Superior temporal gyrus (tissue), 1 donor: Measurements from ENCODE around the gene CRYBG2.
"Not testable (repeated sequence)": the region's sequence is repeated elsewhere in the genome, so short reads cannot be mapped to it uniquely, and the experiment has no call there.

Experiments
- DNase-seq: peaks from one replicate; pipeline ENCODE4 v3.0.0-alpha.2; 2016; ENCODE audit errors: extremely low spot score

Gene CRYBG2

DNA sequence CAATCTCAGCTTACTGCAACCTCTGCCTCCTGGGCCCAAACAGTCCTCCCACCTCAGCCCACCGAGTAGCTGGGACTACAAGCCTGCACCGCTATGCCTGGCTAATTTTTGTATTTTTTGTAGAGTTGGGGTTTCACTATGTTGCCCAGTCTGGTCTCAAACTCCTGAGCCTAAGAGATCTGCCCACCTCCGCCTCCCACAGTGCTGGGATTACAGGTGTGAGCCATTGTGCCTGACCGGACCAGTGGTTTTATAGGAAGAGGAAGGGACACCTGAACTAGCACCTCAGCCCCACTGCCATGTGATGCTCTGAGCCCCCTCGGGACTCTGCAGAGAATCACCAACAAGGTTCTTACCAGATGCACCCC lies 4.1 kb downstream of the CRYBG2 start:
- no peak for DNase-seq

- DNase-seq, result no peak
These were observed 4.6 kb downstream of the CRYBG2 start for GRCh38 chr1:26349188-26349876.

DNA sequence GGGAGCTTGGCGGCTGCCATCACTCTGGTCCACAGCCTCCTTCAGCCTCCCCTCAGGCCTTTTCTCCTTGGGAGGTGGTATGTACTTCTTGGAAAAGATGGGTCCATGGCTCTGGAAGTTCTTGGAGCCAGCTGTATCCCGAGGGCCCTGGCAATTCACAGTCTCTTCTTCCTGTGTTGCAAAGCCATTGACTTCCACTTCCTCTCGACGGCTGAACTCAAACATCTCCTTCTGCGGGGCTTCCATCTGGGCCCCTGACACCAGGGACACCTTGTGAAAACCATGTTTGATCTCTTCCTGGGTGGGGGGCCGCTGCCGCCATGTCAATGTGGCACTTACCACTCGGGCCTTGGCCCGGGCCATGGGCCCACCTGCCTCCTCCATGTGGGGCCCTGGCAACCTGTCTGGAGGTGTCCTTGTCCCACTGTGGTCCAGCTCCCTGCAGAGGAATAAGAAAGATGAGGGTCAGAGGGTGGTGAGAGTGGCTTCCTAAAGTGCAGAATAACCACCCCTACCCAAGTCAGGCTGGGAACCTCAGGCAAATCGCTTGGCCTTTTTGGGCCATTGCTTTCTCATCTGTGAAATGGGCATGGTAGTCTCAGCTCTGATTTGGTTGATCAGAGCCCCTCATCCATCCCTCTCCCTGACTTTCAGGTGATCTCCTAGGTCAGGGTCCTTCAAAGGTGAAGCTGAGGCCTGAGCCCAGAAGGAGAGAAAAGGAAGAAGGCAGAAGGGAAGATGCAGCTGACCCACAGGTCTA lies 7.5 kb downstream of the CRYBG2 start:
- no peak for DNase-seq

DNA sequence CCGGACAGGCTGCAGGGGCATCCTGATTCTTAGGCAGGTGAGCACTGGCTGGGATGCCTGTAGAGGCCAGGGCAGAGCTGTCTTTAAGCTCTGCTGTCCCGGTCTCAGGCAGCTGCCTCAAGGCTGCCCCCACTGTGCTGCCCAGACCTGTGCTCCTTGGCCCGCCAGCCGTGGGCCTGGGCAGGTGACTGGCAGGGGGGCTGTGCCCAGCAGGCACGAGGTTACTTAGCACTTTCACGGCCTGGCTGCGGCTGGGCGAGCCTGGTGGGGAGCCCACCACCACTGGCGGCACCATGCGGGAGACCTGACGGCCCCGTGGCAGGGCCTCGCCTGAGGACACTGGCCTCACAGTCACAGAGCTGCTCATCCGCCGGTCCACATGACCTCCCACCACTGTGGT lies 8.2 kb downstream of the CRYBG2 start:
- DNase-seq, result no peak

DNA sequence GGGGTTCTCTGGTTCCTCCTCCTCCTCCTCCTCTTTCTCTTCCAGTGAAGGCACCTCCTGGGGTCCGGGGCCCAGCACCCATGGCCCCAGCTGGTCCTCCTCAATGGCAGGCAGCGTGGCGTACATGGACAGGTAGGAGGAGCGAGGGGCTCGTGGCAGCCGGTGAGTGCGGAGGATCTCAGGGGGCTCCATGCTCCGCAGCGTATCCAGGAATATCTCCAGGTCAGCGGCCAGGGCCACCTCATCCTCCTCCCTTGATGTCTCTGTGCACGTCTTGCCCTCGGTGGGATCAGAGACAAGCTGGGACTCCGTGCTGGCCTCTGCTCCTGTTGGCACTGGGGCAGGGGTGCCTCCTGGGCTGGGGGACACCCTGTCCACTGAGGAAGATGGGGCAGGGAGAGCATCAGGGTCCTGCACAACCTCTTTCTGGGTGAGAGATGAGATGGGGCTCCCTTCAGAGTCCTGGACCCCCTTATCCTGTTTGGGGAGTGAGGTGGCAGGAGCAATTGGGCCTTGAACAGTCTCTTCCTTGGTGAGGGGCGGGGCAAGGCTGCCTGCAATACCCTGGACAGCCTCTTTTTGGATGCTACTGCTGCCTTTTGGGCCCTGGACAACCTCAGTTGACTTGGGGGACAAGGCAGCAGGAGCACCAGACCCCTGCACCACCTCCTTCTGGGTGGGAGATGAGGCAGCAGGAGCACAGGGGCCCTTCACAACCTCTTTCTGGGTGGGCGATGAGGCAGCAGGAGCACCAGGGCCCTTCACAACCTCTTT lies 9.6 kb downstream of the CRYBG2 start:
- no peak for DNase-seq

GRCh38 chr1:26340047-26340481 lies 13.9 kb downstream of the CRYBG2 start:
- no peak for DNase-seq

DNA sequence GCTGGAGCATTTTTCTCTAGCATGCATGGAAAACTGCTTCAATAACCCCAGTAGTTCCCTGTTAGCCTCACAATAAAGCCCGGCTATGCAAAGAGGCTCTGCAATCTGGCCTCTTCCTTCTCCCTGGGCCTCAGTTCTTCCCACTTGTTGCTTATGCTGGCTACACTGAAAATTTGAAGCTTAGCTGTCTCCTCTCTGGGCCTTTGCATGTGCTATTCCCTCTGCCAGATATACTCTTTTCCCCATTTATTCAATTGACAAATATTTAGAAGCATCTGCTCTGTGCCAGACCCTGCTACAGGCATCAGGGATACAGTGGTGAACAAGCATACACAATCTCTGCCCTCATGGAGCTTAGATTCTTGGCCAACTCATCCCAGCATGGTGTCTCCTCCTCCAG lies 15.3 kb downstream of the CRYBG2 start:
- DNase-seq, result no peak

GRCh38 chr1:26337625-26338024 lies 16.3 kb downstream of the CRYBG2 start:
- DNase-seq, result no peak

DNA sequence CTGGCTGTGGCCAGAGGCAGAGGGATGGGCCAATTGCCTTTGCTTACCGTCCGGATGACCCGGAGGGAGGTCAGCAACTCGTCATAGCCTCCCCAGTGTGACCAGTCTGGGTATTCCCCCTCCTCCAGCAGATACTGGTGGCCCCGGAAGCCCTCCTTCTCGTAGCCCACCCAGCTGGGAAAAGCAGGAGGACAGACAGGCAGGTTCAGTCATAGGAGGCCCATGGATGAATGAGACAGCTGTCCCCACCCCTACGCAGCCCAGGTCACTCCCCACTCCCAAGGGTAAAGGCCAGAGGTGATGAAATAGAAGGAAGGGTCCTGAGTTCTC lies 16.8 kb downstream of the CRYBG2 start:
- DNase-seq, result no peak

DNA sequence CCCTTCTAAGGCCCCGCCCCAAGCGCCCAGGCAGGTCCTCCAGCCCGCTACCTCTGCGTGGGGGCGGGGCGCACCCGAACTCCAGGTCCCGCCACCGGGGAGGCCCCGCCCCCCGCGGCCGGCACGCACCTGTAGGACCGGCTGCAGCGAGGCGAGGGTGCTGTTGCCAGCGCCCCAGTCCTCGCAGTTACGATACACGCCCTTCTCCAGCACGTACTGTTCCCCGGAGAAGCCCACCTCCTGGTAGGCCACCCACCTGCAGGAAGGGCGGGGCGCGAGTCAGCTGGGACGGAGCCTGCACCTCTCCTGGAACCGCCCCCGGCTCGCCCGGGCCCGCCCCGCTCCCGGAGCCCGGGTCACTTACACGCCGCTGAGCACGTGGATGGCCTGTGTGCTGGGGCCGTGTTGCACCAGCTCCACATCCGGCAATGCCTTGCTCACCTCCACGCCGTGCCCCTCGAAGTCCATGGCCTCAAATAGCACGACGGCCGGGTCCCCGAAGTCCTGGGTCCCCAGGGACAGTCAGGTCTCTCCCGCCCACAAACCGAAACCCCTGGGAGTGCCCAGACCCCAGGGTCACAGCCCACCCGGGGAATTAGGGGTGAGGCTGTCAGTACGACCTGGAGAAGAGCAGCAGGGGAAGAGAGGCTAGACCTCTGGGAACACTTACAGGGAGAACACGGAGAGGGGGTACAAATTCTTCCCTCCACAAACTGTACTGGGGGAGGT lies 17.3 kb downstream of the CRYBG2 start:
- DNase-seq, result no peak

- no peak for DNase-seq
These were observed 18.0 kb downstream of the CRYBG2 start for GRCh38 chr1:26335774-26336476.

DNA sequence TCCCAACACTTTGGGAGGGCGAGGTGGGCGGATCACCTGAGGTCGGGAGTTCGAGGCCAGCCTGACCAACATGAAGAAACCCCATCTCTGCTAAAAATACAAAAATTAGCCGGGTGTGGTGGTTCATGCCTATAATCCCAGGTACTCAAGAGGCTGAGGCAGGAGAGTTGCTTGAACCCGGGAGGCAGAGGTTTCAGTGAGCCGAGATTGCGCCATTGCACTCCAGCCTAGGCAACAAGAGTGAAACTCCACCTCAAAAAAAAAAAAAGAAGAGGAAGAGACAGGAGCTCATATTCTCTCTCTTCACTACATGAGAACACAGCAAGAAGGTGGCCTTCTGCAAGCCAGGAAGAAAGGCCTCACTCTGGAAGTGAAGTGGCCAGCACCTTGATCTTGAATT lies 20.6 kb downstream of the CRYBG2 start:
- DNase-seq, result not testable (repeated sequence)

DNA sequence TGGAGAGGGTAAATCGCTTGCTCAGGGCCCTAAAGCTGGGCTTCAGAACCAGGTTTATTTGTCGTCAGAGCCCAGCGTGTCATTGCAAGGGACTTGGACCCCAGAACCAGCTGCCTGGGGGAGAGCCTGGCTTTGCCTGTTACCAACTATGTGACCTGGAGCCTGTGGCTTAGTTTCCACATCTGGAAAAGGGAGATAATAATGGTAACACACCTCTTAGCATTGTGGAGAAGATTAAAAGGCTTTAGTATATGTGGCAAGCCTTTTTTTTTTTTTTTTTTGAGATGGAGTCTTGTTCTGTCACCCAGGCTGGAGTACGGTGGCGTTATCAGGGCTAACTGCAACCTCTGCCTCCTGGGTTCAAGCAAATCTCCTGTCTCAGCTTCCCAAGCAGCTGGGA lies 23.7 kb downstream of the CRYBG2 start:
- no peak for DNase-seq

DNA sequence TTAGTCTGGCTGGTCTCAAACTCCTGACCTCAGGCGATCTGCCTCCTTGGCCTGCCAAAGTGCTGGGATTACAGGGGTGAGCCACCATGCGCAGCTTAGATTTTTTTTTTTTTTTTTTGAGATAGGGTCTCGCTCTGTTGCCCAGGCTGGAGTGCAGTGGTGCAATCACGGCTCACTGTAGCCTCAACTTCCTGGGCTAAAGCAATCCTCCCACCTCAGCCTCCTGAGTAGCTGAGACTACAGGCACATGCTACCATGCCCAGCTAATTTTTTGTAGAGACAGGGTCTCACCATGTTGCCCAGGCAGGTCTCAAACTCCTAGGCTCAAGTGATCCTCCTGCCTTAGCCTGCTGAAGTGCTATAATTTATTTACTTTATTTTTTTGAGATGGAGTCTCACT lies 24.6 kb downstream of the CRYBG2 start:
- DNase-seq, result not testable (repeated sequence)

DNA sequence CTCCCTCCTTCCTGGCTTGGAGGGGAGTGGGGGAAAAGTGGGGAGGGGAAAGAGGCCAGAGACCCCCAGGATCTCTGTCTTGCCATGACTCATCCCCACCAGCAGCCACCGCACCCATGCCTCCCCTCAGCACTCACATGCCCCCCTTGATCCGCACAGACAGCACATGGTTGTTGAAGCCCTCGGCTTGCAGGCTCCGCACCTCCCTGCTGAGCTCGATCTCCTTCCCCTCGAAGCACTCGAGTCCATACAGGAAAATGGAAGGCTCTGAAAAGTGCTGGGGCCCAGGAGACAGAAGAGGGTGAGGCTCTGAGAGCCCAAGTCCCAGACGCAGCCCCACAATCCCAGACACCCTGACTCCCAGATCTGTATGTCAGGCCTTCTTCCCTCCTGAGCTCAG lies 25.3 kb downstream of the CRYBG2 start:
- no peak for DNase-seq

GRCh38 chr1:26327956-26328362 lies 26.0 kb downstream of the CRYBG2 start:
- DNase-seq, result no peak

GRCh38 chr1:26324550-26324949 lies 29.4 kb downstream of the CRYBG2 start:
- DNase-seq, result no peak

- no peak for DNase-seq
These were observed 30.5 kb downstream of the CRYBG2 start for GRCh38 chr1:26323382-26323781.

DNA sequence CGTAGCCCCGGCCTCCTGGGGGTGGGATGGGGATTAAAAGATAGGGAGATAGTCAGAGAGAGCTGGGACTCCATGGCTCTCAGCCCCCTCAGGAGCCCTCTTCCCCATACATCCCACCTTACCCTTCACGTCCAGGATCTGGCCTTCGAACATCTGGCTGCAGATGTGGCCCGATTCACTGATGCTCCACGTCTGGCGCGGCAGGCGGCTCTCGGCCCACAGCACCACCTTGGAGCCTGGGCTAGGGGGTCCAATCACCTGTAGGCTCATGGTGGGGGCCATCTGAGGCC lies 31.9 kb downstream of the CRYBG2 start:
- no peak for DNase-seq

DNA sequence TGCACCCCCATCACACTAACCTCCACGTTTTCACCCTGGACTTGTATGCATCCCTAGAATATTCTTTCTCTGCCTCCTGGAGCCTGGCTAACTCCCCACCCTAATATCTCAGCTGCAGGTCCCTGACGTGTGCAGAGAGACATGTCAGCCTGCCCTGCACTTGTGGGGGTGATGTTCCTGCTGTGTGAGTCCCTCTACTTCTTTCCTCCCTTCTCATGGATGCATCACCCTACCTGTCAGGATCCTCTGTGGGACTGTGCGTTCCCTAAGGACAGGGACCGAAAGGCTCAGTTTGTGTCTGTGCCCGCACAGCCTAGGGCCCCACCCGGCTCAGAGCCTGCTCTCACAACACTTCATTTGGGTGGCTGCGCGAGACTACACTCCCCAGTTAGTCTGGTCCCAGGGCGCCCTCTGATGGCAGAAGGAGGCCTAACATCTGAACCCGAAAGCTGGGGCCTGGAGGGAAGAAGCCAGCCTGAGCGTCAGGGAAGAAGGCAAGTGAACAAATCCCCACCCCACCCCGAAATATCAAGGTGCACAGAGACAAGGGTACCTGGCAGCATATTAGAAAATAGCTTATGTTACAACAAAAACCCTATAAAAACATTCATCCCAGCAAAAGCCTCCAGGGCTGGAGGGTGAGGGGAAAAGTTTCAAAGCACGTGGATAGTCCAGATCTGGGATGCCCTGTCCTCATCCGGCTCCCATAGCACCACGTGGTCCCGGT lies 32.5 kb downstream of the CRYBG2 start:
- peak; percentile 93 for DNase-seq

DNA sequence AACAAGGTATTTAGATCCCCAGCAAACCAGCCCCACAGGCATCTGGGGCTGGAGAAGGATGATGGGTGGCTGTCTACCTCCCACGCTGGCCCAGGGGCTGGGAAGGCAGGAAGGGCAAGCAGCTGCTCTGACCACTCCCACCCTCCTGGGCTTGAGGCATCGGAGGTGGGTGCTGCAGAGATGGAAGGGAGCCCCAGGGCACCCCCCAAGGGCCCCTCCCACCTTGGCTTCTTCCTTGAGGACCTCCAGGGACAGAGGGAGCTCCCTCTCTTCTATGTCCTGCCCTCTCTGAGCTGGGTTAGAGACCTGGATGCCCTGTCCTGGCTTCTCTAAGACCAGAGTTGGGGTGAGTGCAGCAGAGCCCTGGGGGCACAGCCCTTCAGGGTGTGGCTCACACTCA lies 33.0 kb downstream of the CRYBG2 start:
- DNase-seq, result no peak
